GM21576 (cell line): ENCODE data around the gene CACTIN.

Source experiments
- ATAC-seq: cut with Tn5 transposase; IDR thresholded peaks from one replicate; pipeline ENCODE4 v1.9.1; 2021; ENCODE audit warnings: mild to moderate bottlenecking, moderate library complexity; ENCODE audit not compliant: unreplicated experiment

Gene CACTIN

DNA sequence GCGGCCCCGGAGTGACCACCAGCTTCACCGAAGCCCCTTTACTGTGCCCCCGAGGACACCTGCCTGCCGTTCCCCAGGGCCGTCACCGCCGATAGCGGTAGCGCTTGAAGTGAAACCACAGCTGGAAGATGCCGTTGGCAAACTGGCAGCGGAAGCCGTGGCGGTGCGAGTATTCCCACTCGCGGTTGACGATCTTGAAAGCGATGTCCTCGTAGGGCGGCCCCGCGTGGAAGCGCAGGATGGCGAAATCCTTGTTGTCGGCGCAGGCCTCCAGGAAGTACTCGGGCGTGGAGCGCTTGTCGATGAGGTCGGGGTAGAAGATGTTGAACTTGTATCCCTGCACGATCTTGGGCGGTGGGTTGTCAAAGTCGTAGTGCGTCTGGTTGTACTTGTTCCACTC, 14.7 kb downstream of the CACTIN start:
- ATAC-seq, result no peak

GRCh38 chr19:3610745-3611717, 15.6 kb downstream of the CACTIN start:
- ATAC-seq, result no peak

- ATAC-seq, result no peak
These were observed 16.5 kb downstream of the CACTIN start for GRCh38 chr19:3609779-3610719.

GRCh38 chr19:3608750-3609322, 17.8 kb downstream of the CACTIN start:
- ATAC-seq, result no peak

- no peak for ATAC-seq
These were observed 18.4 kb downstream of the CACTIN start for GRCh38 chr19:3608079-3608641.

GRCh38 chr19:3607303-3608078, 19.1 kb downstream of the CACTIN start:
- no peak for ATAC-seq

DNA sequence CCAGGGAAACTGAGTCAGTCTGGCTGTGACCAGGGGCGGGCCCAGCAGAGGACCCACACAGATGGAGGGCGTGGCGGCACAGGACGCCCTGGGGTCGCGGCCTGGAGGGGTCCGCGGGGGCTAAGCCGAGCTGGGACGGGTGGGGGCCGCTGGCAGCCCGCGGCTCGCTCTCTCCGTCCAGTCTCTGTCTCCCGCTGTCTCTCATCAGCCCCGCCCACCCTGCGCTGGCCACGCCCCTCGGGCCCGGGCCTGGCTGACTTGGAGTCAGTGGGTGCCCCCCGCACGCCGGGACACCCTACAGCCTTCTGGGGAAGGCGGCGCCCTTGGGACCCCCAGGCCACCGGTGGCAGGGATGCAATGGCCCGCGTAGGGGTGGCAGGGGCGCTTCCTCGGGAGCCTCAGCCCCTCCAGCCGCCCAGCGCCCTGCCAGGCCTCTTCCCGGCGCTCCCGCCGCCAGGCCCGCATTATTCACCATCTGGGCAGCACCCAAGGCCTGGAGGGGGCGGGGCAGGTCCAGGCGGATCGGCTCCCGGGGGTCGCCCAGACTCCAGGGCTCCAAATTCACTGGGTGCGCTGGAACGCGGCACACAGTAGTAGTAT, 19.8 kb downstream of the CACTIN start, which contains the start of gene TBXA2R:
TBXA2R (minus strand) TSS at position 186 of the 600 bp plus-strand sequence. CDS start 6,241 bp downstream, outside the sequence.
- ATAC-seq, result no peak

DNA sequence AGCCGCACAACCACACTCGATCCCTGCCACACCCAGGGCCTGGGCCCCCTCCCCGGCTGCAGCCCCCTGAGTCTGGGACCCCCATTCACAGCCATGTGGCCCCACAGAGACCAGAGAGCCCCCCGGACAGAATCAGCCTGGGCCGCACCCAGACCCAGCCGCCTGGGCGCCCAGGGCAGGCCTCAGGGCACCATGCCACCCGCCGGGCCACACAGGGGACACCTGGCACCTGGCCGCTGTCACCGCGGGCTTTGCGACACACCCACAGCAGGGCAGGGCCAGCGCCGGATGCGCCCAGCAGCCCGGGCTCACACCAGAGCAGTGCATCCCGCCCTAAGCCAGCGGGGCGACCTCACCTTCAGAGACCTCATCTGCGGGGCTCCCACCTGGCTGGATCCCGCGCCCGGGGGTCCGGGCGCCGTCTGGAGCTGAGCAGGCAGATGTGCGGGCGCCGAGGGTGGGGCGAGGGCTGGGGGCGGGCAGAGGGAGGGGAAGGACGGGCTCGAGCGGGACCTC, 20.4 kb downstream of the CACTIN start:
- ATAC-seq, result no peak

DNA sequence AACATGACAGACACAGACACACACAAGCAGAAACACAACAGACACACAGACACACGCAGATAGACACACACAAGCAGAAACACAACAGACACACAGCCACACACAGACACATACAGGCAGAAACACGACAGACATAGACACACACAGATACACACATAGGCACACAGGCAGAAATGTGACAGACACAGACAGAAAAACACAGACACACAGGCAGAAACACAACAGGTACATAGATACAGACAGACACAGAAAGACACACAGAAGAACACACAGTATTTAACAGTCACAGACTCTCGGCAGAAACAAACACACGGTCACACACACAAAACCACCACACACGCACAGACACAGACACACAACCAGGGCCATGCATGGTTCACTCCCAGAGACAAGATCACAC, 20.8 kb downstream of the CACTIN start:
- ATAC-seq, result no peak

DNA sequence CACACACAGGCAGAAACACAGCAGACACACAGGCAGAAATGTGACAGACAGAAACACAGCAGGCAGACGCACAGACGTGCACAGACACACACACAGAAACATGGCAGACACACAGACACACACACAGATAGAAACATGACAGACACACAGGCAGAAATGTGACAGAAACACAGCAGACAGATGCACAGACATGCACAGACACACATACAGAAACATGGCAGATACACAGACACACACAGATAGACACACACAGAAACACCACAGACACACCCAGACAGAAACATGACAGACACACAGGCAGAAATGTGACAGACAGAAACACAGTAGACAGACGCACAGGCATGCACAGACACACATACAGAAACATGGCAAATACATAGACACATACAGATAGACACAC, 21.2 kb downstream of the CACTIN start:
- ATAC-seq, result no peak

DNA sequence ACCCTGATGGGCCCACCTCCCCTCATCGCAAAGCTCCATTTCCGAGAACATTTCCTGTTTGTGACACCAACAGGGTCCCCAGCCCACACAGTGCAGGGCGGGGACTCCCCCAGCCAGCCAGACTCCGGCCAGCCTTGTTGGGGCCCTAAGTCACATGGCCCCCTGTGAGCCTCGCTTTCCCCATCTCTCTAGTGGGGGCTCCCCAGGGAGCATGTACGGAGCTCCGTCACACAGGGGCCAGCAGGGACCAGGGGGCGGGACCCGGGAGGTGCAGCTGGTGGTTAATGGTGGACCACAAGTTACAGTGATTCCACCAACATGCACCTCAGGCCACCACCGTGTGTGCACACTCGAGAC, 21.6 kb downstream of the CACTIN start:
- ATAC-seq, result no peak

DNA sequence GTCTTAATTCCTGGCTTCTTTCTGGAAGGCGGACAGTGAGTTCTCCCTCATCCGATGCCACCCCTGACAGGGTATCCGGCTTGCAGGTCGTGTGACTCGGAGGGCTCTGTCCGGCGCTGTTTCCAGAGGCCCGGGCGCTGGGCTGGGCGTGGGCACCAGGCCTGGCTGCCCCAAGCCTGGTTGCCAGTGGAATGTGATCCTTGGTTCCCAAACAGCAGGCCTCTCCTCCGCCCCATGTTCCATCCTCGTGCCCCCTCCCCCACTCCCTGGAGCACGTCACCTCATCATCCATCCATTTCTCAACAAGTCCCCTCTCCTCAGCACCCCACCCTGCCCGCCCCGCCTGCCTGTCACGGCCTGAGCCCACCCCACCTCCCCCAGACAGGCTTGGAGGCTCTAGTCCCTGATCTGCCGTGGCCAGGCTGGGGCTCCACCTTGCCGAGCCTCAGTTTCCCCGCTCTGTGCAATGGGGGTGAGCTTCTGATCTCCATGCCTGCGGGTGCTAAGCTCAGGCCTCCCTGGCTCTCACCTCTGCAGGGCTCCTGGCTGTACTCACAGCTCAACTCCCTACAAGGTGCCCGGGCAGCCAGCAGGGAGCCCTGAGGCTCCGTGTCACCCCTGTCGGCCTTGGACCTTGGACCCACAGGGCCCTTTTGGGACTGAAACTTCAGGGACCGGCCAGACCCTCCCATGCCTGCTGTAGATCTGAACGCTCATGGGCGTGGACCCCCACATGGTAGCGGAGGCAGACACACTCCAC, 22.2 kb downstream of the CACTIN start:
- ATAC-seq, result no peak

DNA sequence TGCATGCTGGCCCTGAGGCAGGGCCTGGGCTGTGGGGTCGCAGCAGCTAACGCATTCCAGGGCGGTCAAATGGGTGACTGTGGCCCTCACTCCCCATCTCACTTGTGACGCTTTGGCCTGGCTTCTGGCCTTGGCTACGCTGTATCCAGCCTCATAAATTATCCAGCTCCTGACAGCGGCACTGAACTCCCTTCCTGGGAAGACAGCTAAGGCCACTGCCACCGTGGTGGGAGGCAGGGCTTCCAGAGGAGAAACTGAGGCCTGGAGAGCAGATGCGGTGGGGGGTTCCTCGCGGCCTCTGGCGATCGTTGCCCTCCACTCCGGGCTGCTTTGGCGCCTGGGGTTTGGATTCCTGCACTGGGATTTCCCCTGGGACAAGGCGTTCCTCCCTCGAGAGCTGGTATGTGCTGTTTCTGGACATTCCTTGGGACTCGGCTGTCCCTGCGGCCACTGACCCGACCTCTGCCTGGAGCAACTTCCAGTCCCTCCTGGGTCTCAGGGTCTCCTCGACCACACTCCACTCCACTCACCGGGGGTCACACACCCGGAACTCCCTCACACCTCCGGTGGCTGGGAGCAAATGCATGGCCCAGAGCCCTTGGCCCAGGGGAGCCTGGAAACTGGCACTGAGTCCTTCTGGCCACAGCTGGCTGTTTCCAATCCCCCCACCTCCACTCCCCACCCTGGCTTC, 23.3 kb downstream of the CACTIN start:
- ATAC-seq, result no peak

GRCh38 chr19:3601021-3601420, 25.6 kb downstream of the CACTIN start:
- no peak for ATAC-seq

DNA sequence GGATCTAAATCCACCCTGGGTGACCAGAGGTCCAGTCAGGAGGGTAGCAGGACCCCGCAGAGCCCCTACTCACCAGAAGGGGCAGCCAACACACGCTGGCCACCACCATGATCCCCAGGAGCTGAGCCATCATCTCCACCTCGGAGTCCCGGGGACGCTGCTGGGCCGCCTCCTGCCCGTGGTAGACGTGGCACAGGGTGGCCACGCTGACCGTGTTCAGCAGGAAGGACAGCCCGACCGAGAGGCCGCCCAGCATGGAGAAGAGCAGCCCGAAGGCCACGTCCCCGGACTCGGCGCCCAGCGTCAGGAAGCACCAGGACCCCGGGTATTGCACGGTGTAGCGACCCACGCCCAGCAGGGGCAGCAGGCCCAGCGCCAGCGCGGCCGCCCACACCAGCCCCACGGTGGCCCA, 26.8 kb downstream of the CACTIN start:
- no peak for ATAC-seq

- ATAC-seq, result no peak
These were observed 31.0 kb downstream of the CACTIN start for GRCh38 chr19:3595521-3596061.

DNA sequence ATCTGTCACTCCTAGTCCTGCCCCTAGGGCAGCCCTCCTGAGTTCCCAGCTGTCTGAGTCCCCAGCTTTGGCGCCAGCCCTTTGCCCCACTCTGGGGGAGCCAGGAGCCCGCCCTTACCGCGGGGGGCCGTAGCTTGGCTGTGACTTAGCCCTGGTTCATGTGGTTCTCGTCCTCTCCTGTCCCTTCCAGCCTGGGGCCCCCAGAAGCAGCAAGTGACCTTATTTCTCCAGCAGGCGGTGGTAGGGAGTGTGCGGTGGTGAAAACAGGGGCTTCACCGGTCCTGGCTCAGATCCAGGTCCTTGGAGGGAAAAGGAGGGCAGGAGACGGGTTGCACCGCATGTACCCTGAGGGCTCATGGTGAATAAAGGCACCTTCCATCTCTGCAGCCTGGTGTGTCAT, 33.4 kb downstream of the CACTIN start:
- ATAC-seq, result no peak
